ENCODE data around the gene PSAT1.

The PSAT1 gene

GRCh38 chr9:78365748-78366697 lies 69.1 kb downstream of the PSAT1 start:
- DNase-seq (ENCODE audit: low spot score), result no peak

DNA sequence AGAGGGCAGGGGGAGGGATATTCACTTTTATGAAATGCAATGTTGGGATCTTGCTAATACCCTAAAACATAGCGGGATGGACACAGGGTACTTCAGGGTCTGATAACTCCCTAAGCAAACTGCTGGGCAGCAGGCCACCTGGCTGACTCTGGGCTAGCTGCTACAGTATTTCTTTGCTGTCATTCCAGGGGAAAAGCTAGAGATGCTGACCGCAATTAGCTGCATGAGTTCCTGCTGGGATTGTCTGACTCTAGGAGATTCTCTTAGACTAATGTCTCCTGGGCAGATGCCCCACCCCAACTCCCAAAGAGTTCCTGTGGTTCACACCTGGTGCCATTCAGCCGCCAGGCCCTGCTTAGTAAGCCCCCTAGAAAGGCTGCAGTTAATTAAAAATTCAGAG lies 69.9 kb downstream of the PSAT1 start:
- no peak for DNase-seq (ENCODE audit: low spot score)

- DNase-seq (ENCODE audit: low spot score), result no peak
Measured at GRCh38 chr9:78368236-78368635, 71.3 kb downstream of the PSAT1 start.

DNA sequence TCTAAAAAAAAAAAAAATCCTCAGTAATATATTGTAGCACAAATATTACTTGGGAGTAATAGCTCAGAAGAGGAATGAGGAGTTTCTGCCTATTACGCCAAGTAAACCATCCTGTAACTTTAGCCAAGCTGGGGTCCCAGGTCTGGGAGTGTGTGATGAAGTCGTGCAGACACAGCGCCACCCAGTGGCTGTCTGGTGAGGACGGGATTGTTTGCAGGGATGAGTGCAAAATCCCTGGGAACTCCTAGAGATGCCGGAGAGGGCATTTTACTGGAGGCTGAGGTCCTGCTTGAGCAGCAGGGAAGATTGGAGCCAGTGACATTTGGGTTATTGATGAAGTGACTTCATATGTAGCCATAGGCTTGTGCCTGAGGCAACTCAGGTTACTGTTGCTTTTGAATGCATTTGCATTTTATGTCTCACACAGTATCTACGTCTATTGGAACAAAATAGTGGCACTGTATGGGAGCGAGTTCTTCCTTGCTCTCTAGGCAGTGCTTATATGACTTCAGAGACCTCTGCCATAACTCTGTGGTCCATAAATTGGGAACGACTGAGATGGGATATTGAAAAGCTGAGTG lies 72.8 kb downstream of the PSAT1 start:
- DNase-seq (ENCODE audit: low spot score), result peak; percentile 50

DNA sequence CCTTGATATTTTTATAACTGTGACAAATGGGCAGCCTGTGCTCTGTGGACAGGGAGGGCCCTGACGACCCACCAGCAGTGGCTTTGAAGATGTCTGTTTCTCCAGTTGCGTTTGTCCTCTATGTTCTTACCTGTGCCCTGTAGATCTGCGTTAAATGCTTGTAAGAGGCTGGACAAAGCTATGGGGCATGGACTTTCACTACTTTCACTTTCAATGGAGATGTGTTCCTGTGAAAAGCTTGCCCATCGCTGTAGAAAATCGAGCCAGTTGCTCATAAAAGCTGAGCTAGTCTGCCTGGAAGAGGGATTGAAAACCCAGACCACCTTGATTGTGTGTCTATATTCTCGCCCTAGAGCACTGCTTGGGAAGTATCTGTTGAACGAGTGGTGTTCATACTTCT lies 74.1 kb downstream of the PSAT1 start:
- DNase-seq (ENCODE audit: low spot score), result no peak

GRCh38 chr9:78371981-78372380 lies 75.1 kb downstream of the PSAT1 start:
- no peak for DNase-seq (ENCODE audit: low spot score)
